SU-DHL-6 (cell line): Measurements from ENCODE around the gene VAC14.

Experiments used
- H2AFZ ChIP-seq: fragments of 200-600 bp; sonication (generic); 2 replicates; pipeline ENCODE4 v1.6.1; 2014; ENCODE audit warnings: low read depth, mild to moderate bottlenecking, moderate library complexity, mixed read lengths, antibody characterized with exemption, low read length; ENCODE audit not compliant: severe bottlenecking
- H3F3A ChIP-seq: fragments of 200-600 bp; shearing (Covaris generic); 2 replicates; pipeline ENCODE4 v1.6.0; 2016; ENCODE audit warnings: antibody characterized with exemption, mild to moderate bottlenecking; ENCODE audit not compliant: insufficient read depth
- H3K27ac ChIP-seq: fragments of 200-600 bp; sonication (generic); 2 replicates; pipeline ENCODE4 v1.5.1; 2016; ENCODE audit warnings: low read depth, mild to moderate bottlenecking, low read length, moderate library complexity, mixed read lengths
- H3K27me3 ChIP-seq: fragments of 200-600 bp; sonication (generic), shearing (Covaris generic); 2 replicates; pipeline ENCODE4 v1.6.0; 2014; ENCODE audit warnings: mild to moderate bottlenecking, low read length
- H3K36me3 ChIP-seq: fragments of 200-600 bp; sonication (generic); 2 replicates; pipeline ENCODE4 v1.6.1; 2014; ENCODE audit warnings: mild to moderate bottlenecking, low read length, mixed read lengths
- H3K4me2 ChIP-seq: fragments of 300-600, 200-600 bp; shearing (Covaris generic), sonication (generic); 2 replicates; pipeline ENCODE4 v1.6.0; 2014; ENCODE audit warnings: low read length, low read depth, mild to moderate bottlenecking; ENCODE audit not compliant: poor library complexity, severe bottlenecking
- H3K4me3 ChIP-seq: fragments of 200-600 bp; sonication (generic); 2 replicates; pipeline ENCODE4 v1.5.1; 2014; ENCODE audit warnings: antibody characterized with exemption, low read length, mild to moderate bottlenecking, mixed read lengths; ENCODE audit not compliant: insufficient read depth, poor library complexity, severe bottlenecking
- H3K79me2 ChIP-seq: fragments of 200-600 bp; sonication (generic); 2 replicates; pipeline ENCODE4 v1.6.1; 2014; ENCODE audit warnings: mild to moderate bottlenecking, low read length, moderate library complexity; ENCODE audit not compliant: insufficient read depth
- H3K9ac ChIP-seq: fragments of 200-600 bp; sonication (generic); 2 replicates; pipeline ENCODE4 v1.7.0; 2014; ENCODE audit warnings: mild to moderate bottlenecking, low read length
- H3K9me2 ChIP-seq: fragments of 200-600 bp; sonication (generic); replicated peaks from 2 replicates; pipeline ENCODE4 v1.6.1; 2014; ENCODE audit warnings: low read length; ENCODE audit not compliant: insufficient read depth
- H3K9me3 ChIP-seq: fragments of 200-600 bp; sonication (generic); 2 replicates; pipeline ENCODE4 v1.6.1; 2014; ENCODE audit warnings: low read length, mixed read lengths; ENCODE audit not compliant: insufficient read depth
- H4K20me1 ChIP-seq: fragments of 200-600 bp; sonication (generic); 2 replicates; pipeline ENCODE4 v1.6.1; 2014; ENCODE audit warnings: low read depth, mild to moderate bottlenecking, antibody characterized with exemption, low read length, moderate library complexity, mixed read lengths
- CTCF ChIP-seq: fragments of 200-600 bp; sonication (generic); IDR thresholded peaks from one replicate; pipeline ENCODE4 v1.5.1; 2017; ENCODE audit warnings: antibody characterized with exemption, mild to moderate bottlenecking, low read length, moderate library complexity; ENCODE audit not compliant: insufficient read depth, poor library complexity, severe bottlenecking
- EZH2phosphoT487 ChIP-seq: fragments of 200-600 bp; sonication (generic), shearing (Covaris generic); conservative IDR thresholded peaks from 2 replicates; pipeline ENCODE4 v1.6.1; 2018; ENCODE audit warnings: mild to moderate bottlenecking, antibody characterized with exemption, low read length, moderate library complexity, mixed read lengths

VAC14 gene

GRCh38 chr16:70778901-70779309 lies 22.1 kb downstream of the VAC14 start:
- Histone ChIP-seq H3K36me3 (peaks cover 4% of the 10 kb centered on the region), H3K27ac (no peak overlapping the region), H3K4me2 (no peak overlapping the region)

GRCh38 chr16:70777973-70778406 lies 23.0 kb downstream of the VAC14 start:
- TF ChIP-seq EZH2phosphoT487 = no peak
- no peak overlapping the region for H3K9ac ChIP-seq
- H3F3A ChIP-seq = no peaks in the 10 kb centered on the region
- H3K27me3 ChIP-seq = no peaks in the 10 kb centered on the region
- H3K9me3 ChIP-seq = no peaks in the 10 kb centered on the region
- no peak overlapping the region for H3K4me3 ChIP-seq
- H3K36me3 ChIP-seq = peaks cover 4% of the 10 kb centered on the region
- no peaks in the 10 kb centered on the region for H4K20me1 ChIP-seq
- no peak overlapping the region for H2AFZ ChIP-seq
- H3K79me2 ChIP-seq = no peaks in the 10 kb centered on the region
- no peaks in the 10 kb centered on the region for H3K9me2 ChIP-seq
- no peak overlapping the region for H3K27ac ChIP-seq
- no peak overlapping the region for H3K4me2 ChIP-seq

More at GRCh38 chr16:70778901-70779309, 22.1 kb downstream of the VAC14 start:
- H3F3A ChIP-seq = no peaks in the 10 kb centered on the region
- no peaks in the 10 kb centered on the region for H3K79me2 ChIP-seq
- TF ChIP-seq EZH2phosphoT487 (no peak), CTCF (no peak)
- H3K9ac ChIP-seq = no peak overlapping the region
- H3K9me3 ChIP-seq = no peaks in the 10 kb centered on the region
- H3K4me3 ChIP-seq = no peak overlapping the region
- no peak overlapping the region for H2AFZ ChIP-seq
- no peaks in the 10 kb centered on the region for H3K9me2 ChIP-seq
- H4K20me1 ChIP-seq = no peaks in the 10 kb centered on the region
- H3K27me3 ChIP-seq = no peaks in the 10 kb centered on the region

GRCh38 chr16:70777496-70777895 lies 23.5 kb downstream of the VAC14 start:
- Histone ChIP-seq H4K20me1 (no peaks in the 10 kb centered on the region), H3K36me3 (peaks cover 4% of the 10 kb centered on the region), H3K9me3 (no peaks in the 10 kb centered on the region), H3K4me2 (no peak overlapping the region), H3K9ac (no peak overlapping the region), H3K27me3 (no peaks in the 10 kb centered on the region), H3F3A (no peaks in the 10 kb centered on the region), H3K27ac (no peak overlapping the region), H3K4me3 (no peak overlapping the region), H2AFZ (no peak overlapping the region), H3K9me2 (no peaks in the 10 kb centered on the region), H3K79me2 (no peaks in the 10 kb centered on the region)
- TF ChIP-seq CTCF = no peak
- no peak for TF ChIP-seq EZH2phosphoT487

- no peak overlapping the region for H2AFZ ChIP-seq
- H3K4me2 ChIP-seq = no peak overlapping the region
- H4K20me1 ChIP-seq = no peaks in the 10 kb centered on the region
- no peak overlapping the region for H3K9ac ChIP-seq
- H3K9me2 ChIP-seq = no peaks in the 10 kb centered on the region
- no peaks in the 10 kb centered on the region; the same call in 1 of the 2 replicates for H3K36me3 ChIP-seq
- no peak overlapping the region for H3K27ac ChIP-seq
- no peaks in the 10 kb centered on the region for H3K9me3 ChIP-seq
- H3K4me3 ChIP-seq = no peak overlapping the region
- H3K79me2 ChIP-seq = no peaks in the 10 kb centered on the region
- TF ChIP-seq CTCF (no peak), EZH2phosphoT487 (no peak)
- H3F3A ChIP-seq = no peaks in the 10 kb centered on the region
- H3K27me3 ChIP-seq = no peaks in the 10 kb centered on the region
These were observed 25.6 kb downstream of the VAC14 start for GRCh38 chr16:70775399-70775798.
